H9 (cell line): ENCODE data around the gene CEP128. TPM values are rescaled to one million over a fixed set of nuclear protein-coding genes. Genes with fewer than 3 reads are reported as not detected.

Experiments used
- DNase-seq: peaks from one replicate; pipeline ENCODE4 v3.0.0-alpha.2; 2017
- H2AFZ ChIP-seq: one replicate; pipeline ENCODE4 v1.6.1; 2013; ENCODE audit warnings: mild to moderate bottlenecking, low read length, control low read depth, moderate library complexity
- H2AK5ac ChIP-seq: 2 replicates; pipeline ENCODE4 v1.6.1; 2013; ENCODE audit warnings: low read length, control low read depth, mixed read lengths; ENCODE audit not compliant: insufficient read length
- H2BK120ac ChIP-seq: one replicate; pipeline ENCODE4 v1.6.1; 2013; ENCODE audit warnings: low read depth, mild to moderate bottlenecking, low read length, control low read depth, inconsistent platforms; ENCODE audit not compliant: poor library complexity, severe bottlenecking
- H2BK12ac ChIP-seq: 2 replicates; pipeline ENCODE4 v1.6.1; 2013; ENCODE audit warnings: low read length, control low read depth, mixed read lengths, low read depth; ENCODE audit not compliant: insufficient read length
- H2BK15ac ChIP-seq: 2 replicates; pipeline ENCODE4 v1.6.1; 2013; ENCODE audit warnings: low read depth, low read length, control low read depth
- H2BK20ac ChIP-seq: one replicate; pipeline ENCODE4 v1.6.1; 2013; ENCODE audit warnings: low read depth, mild to moderate bottlenecking, low read length, control low read depth, inconsistent platforms; ENCODE audit not compliant: poor library complexity, severe bottlenecking
- H2BK5ac ChIP-seq: 2 replicates; pipeline ENCODE4 v1.6.1; 2013; ENCODE audit warnings: low read length, control low read depth, mixed read lengths; ENCODE audit not compliant: insufficient read length
- H3K14ac ChIP-seq: 2 replicates; pipeline ENCODE4 v1.6.1; 2013; ENCODE audit warnings: low read length, control low read depth; ENCODE audit not compliant: insufficient read depth
- H3K18ac ChIP-seq: 2 replicates; pipeline ENCODE4 v1.6.1; 2013; ENCODE audit warnings: low read depth, mild to moderate bottlenecking, mixed read lengths, low read length, control low read depth; ENCODE audit not compliant: insufficient read length
- H3K23ac ChIP-seq: 2 replicates; pipeline ENCODE4 v1.6.1; 2013; ENCODE audit warnings: low read length, control low read depth, mixed read lengths, low read depth; ENCODE audit not compliant: insufficient read length
- H3K23me2 ChIP-seq: 2 replicates; pipeline ENCODE4 v1.6.1; 2013; ENCODE audit warnings: low read depth, mild to moderate bottlenecking, mixed read lengths, low read length, control low read depth; ENCODE audit not compliant: insufficient read length, poor library complexity, severe bottlenecking
- H3K27ac ChIP-seq: 2 replicates; pipeline ENCODE4 v1.5.1; 2013; ENCODE audit warnings: low read length, control low read depth, mixed read lengths, low read depth; ENCODE audit not compliant: insufficient read length
- H3K27me3 ChIP-seq: 2 replicates; pipeline ENCODE4 v1.6.1; 2013; ENCODE audit warnings: low read length, control low read depth, inconsistent platforms; ENCODE audit not compliant: insufficient read depth
- H3K4ac ChIP-seq: 2 replicates; pipeline ENCODE4 v1.6.1; 2013; ENCODE audit warnings: low read depth, mild to moderate bottlenecking, control low read depth, inconsistent platforms, low read length, moderate library complexity
- H3K4me1 ChIP-seq: 2 replicates; pipeline ENCODE4 v1.6.1; 2013; ENCODE audit warnings: low read length, control low read depth, inconsistent platforms; ENCODE audit not compliant: insufficient read depth
- H3K4me2 ChIP-seq: 2 replicates; pipeline ENCODE4 v1.6.1; 2013; ENCODE audit warnings: low read length, control low read depth, mixed read lengths; ENCODE audit not compliant: insufficient read length, insufficient read depth
- H3K56ac ChIP-seq: 2 replicates; pipeline ENCODE4 v1.6.1; 2013; ENCODE audit warnings: low read depth, mild to moderate bottlenecking, mixed read lengths, low read length, control low read depth; ENCODE audit not compliant: insufficient read length
- H3K79me1 ChIP-seq: 2 replicates; pipeline ENCODE4 v1.6.1; 2013; ENCODE audit warnings: low read depth, mild to moderate bottlenecking, moderate library complexity, low read length, control low read depth, inconsistent platforms; ENCODE audit not compliant: insufficient read depth, poor library complexity, severe bottlenecking
- H3K79me2 ChIP-seq: 2 replicates; pipeline ENCODE4 v1.6.1; 2013; ENCODE audit warnings: low read length, control low read depth, inconsistent platforms; ENCODE audit not compliant: insufficient read depth
- H3K9ac ChIP-seq: 2 replicates; pipeline ENCODE4 v1.6.1; 2013; ENCODE audit warnings: low read length, control low read depth, mixed read lengths; ENCODE audit not compliant: insufficient read length; ENCODE audit errors: extremely low read depth
- H3K9me3 ChIP-seq: one replicate; pipeline ENCODE4 v1.6.1; 2013; ENCODE audit warnings: low read depth, low read length, inconsistent platforms; ENCODE audit not compliant: control insufficient read depth
- H3T11ph ChIP-seq: one replicate; pipeline ENCODE4 v1.6.1; 2013; ENCODE audit warnings: mild to moderate bottlenecking, low read length, control low read depth, inconsistent platforms
- H4K20me1 ChIP-seq: one replicate; pipeline ENCODE4 v1.6.1; 2013; ENCODE audit not compliant: control insufficient read depth, insufficient read length, insufficient read depth
- H4K5ac ChIP-seq: 2 replicates; pipeline ENCODE4 v1.6.1; 2013; ENCODE audit warnings: low read depth, mild to moderate bottlenecking, mixed read lengths, low read length, control low read depth; ENCODE audit not compliant: insufficient read length
- H4K8ac ChIP-seq: replicated peaks from 2 replicates; pipeline ENCODE4 v1.6.1; 2013; ENCODE audit warnings: low read length, control low read depth, mixed read lengths, low read depth; ENCODE audit not compliant: insufficient read length
- H4K91ac ChIP-seq: 2 replicates; pipeline ENCODE4 v1.6.1; 2013; ENCODE audit warnings: low read depth, mild to moderate bottlenecking, moderate library complexity, mixed read lengths, low read length, control low read depth; ENCODE audit not compliant: insufficient read length
- H3K27ac Mint-ChIP-seq, 3 experiments: 2 replicates in 2 of 3; 3 replicates in 1 of 3; pipeline ENCODE4 v1.8.0; 2020 to 2021; ENCODE audit warnings: mixed read lengths in 3 of 3, mild to moderate bottlenecking in 1 of 3, moderate library complexity in 1 of 3
- H3K27me3 Mint-ChIP-seq: 2 replicates; pipeline ENCODE4 v1.8.0; 2021; ENCODE audit warnings: low read depth, mild to moderate bottlenecking, moderate library complexity, mixed read lengths
- H3K36me3 Mint-ChIP-seq, 3 experiments: 2 replicates in 2 of 3; 3 replicates in 1 of 3; pipeline ENCODE4 v1.8.0; 2020 to 2021; ENCODE audit warnings: low read depth in 3 of 3, mixed read lengths in 3 of 3; ENCODE audit not compliant: insufficient read depth in 1 of 3
- H3K4me1 Mint-ChIP-seq, 2 experiments: 2 replicates each; pipeline ENCODE4 v1.8.0; 2020; ENCODE audit warnings: mixed read lengths in 2 of 2
- H3K4me3 Mint-ChIP-seq, 2 experiments: 2 replicates in 1 of 2; 3 replicates in 1 of 2; pipeline ENCODE4 v1.8.0; 2020 to 2021; ENCODE audit warnings: mild to moderate bottlenecking in 2 of 2, mixed read lengths in 2 of 2, moderate library complexity in 1 of 2
- H3K9me3 Mint-ChIP-seq, 2 experiments: 2 replicates in 1 of 2; 3 replicates in 1 of 2; pipeline ENCODE4 v1.8.0; 2020; ENCODE audit warnings: mild to moderate bottlenecking in 2 of 2, mixed read lengths in 2 of 2, moderate library complexity in 1 of 2
- WGBS: extraction: QIAGEN DNeasy Blood & Tissue Kit; methylation state at CpG from one replicate; pipeline ENCODE4 v1.1.7; 2013; ENCODE audit warnings: missing lambda C conversion rate, low lambda C conversion rate, mixed read lengths; ENCODE audit not compliant: insufficient read length; ENCODE audit errors: extremely low coverage; 5-methylcytosine and 5-hydroxymethylcytosine counted together
- total RNA-seq: library from RNA; stranded (reverse); gene quantifications from 2 replicates; pipeline ENCODE4 v1.2.1, GENCODE V29; 2021
- TF ChIP-seq, protein P1 (sequence below): fragments of 200-600 bp; sonication (generic); conservative IDR thresholded peaks from 3 replicates; pipeline ENCODE4 v1.8.0; 2021; ENCODE audit warnings: antibody characterized with exemption, mild to moderate bottlenecking

CEP128 gene
- total RNA-seq, 1 experiment from 2014 or later: 16.3 TPM

- no peak overlapping the region for H3K9ac ChIP-seq
- no peak overlapping the region for H2BK20ac ChIP-seq
- no peaks in the 10 kb centered on the region for H3K79me2 ChIP-seq
- H3K14ac ChIP-seq: no peak overlapping the region
- H3K9me3 Mint-ChIP-seq: peaks cover 0 to 3% of the 10 kb centered on the region in 2 experiments; a peak in 2 of 5 replicates
- no peak overlapping the region for H3K4me2 ChIP-seq
- no peak overlapping the region for H2AK5ac ChIP-seq
- H3K4me1 ChIP-seq: no peaks in the 10 kb centered on the region
- no peaks in the 10 kb centered on the region for H3K23me2 ChIP-seq
- no peak overlapping the region for H3K23ac ChIP-seq
- no peaks in the 10 kb centered on the region for H3K36me3 Mint-ChIP-seq
- H3K79me1 ChIP-seq: no peaks in the 10 kb centered on the region
- no peak overlapping the region for H2AFZ ChIP-seq
- no peak overlapping the region for H4K91ac ChIP-seq
- 0 out of 4 replicates have a peak, but pooled peaks cover 0 to 2% of the 10 kb centered on the region in 2 experiments for H3K4me1 Mint-ChIP-seq
- no peak overlapping the region for H4K8ac ChIP-seq
- no peak overlapping the region for H2BK12ac ChIP-seq
- no peak overlapping the region for H2BK5ac ChIP-seq
- H3K18ac ChIP-seq: no peak overlapping the region
- DNase-seq: no peak
- H3K56ac ChIP-seq: no peak overlapping the region
- no peak overlapping the region for H3T11ph ChIP-seq
- no peak overlapping the region for H3K4me3 Mint-ChIP-seq
- H3K9me3 ChIP-seq: no peaks in the 10 kb centered on the region
- TF ChIP-seq, protein P1, sequence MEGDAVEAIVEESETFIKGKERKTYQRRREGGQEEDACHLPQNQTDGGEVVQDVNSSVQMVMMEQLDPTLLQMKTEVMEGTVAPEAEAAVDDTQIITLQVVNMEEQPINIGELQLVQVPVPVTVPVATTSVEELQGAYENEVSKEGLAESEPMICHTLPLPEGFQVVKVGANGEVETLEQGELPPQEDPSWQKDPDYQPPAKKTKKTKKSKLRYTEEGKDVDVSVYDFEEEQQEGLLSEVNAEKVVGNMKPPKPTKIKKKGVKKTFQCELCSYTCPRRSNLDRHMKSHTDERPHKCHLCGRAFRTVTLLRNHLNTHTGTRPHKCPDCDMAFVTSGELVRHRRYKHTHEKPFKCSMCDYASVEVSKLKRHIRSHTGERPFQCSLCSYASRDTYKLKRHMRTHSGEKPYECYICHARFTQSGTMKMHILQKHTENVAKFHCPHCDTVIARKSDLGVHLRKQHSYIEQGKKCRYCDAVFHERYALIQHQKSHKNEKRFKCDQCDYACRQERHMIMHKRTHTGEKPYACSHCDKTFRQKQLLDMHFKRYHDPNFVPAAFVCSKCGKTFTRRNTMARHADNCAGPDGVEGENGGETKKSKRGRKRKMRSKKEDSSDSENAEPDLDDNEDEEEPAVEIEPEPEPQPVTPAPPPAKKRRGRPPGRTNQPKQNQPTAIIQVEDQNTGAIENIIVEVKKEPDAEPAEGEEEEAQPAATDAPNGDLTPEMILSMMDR: no peak
- H3K4ac ChIP-seq: no peak overlapping the region
- no peak overlapping the region for H2BK15ac ChIP-seq
- H3K27ac ChIP-seq: no peak overlapping the region
- H3K27me3 Mint-ChIP-seq: no peaks in the 10 kb centered on the region
- H4K5ac ChIP-seq: no peak overlapping the region
- no peaks in the 10 kb centered on the region for H3K27me3 ChIP-seq
- H3K27ac Mint-ChIP-seq: no peak overlapping the region
- H4K20me1 ChIP-seq: no peaks in the 10 kb centered on the region
- H2BK120ac ChIP-seq: no peak overlapping the region
- WGBS: no CpG with 5 or more reads among the region's 1 CpG
Measured at GRCh38 chr14:80624581-80624980, 317.0 kb downstream of the CEP128 start.
